ENCODE data around the gene FAM236D.
"Not testable (repeated sequence)": the region's sequence is repeated elsewhere in the genome, so short reads cannot be mapped to it uniquely, and the experiment has no call there.

The FAM236D gene

DNA sequence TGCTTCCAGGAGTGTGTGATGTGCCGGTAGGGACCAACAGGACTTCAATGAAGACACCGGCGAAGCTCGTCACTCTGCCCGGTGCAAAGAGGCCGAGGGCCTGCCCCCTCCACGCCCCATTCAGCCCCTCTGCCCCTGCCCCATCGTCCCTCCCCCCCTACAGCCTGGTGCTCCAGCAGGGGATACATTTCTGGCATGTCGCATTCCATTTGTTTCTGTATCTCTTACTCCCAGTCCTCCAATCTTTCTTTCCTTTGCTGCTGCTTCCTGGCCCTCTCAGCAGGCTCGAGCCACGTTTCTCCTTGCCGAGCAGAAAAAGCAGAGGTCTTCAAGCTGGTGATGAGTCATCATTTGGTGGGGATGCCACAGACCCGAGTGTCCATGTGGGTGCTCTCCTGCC, at the start of gene FAM236D:
TSS of gene FAM236D (minus strand) at position 101 of the 400 bp plus-strand sequence. CDS start at position 1, 100 bp downstream.
- H3K4me3 ChIP-seq (ENCODE audit: low read depth, low read length): not testable (repeated sequence)

DNA sequence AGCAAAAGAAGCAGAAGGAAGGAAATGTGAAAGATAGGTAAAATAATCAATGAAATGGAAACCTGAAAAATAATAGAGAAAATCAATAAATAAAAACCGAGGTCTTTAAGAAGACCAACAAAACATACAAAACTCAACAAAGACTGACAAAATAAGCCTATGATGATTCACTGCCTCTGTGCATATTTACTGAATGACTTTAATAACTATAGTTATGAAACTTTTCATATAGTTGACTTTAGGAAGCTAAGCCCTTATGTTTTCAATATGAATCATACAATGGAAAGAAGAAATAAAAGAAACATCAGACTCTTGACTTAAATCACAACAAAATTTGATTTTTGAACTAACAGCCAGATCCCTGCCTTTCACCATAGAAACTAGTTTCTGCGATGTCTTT, 29.5 kb upstream of the FAM236D start:
- not testable (repeated sequence) for H3K4me3 ChIP-seq (ENCODE audit: low read depth, low read length)

DNA sequence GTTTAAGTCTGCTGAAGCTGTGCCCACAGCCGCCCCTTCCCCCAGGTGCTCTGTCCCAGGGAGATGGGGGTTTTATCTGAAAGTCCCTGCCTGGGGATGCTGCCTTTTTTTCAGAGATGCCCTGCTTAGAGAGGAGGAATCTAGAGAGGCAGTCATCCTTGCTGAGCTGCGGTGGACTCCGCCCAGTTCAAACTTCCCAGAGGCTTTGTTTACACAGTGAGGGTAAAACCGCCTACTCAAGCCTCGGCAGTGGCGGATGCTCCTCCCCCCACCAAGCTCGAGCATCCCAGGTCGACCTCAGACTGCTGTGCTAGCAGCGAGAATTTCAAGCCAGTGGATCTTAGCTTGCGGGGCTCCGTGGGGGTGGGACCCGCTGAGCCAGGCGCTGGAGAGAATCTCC, 22.7 kb upstream of the FAM236D start:
- H3K4me3 ChIP-seq (ENCODE audit: low read depth, low read length): not testable (repeated sequence)

DNA sequence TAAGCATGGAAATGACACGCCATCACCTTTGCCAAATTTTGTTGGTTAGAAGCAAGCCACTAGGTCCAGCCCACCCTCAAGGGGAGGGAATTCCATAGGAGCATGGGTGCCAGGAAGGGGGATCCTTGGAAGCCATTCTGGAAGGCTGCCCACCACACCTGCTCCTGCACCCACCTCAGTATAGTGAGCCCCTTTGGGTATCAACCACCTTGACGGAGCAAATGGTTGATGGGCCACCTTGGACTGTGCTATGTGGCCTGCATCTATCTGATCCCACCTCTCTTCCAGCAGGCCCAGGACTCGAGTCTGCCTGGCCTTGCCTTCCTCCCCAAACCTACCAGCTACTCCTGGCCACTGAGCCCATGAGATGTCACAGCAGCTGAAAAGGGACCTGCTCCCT, 17.6 kb downstream of the FAM236D start:
- H3K4me3 ChIP-seq (ENCODE audit: low read depth, low read length): not testable (repeated sequence)

DNA sequence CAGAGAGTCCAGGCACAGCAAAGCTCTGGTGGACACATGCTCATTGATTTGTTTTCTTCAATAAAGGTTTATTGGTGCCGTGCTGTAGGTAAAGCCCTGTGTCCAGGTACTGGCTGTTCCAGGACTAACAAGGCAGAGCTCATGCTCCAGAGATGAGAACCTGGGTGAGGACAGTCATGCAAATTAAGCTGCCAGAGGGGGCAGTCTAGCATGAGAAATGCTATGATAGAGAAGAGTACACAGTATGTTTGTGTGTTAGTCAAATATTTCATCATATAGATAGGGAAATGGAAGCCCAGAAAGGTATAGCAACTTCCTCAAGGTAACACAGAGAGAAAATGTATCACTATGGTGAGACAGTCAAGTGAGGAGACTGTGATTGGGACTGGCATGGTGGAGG, 19.9 kb downstream of the FAM236D start:
- not testable (repeated sequence) for H3K4me3 ChIP-seq (ENCODE audit: low read depth, low read length)

DNA sequence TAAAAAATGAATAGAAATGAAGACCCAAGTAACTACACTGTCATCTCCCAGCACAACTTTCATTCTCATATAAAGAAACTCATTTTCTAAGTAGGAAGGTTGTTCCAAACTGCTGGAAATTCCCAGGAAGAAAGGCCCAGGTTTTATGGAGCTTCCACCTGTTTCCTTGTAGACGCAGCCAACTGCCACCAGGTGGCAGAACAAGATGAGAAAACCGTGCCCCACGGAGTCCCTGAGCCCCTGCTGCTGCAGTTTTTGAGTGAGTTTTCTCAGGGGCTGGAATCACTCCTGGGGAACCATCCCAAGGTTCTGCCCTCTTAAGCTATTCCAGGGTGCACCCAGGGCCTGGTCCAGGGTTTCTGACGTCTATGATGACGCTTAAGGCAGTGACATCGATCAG, 24.0 kb downstream of the FAM236D start:
- H3K4me3 ChIP-seq (ENCODE audit: low read depth, low read length): not testable (repeated sequence)

DNA sequence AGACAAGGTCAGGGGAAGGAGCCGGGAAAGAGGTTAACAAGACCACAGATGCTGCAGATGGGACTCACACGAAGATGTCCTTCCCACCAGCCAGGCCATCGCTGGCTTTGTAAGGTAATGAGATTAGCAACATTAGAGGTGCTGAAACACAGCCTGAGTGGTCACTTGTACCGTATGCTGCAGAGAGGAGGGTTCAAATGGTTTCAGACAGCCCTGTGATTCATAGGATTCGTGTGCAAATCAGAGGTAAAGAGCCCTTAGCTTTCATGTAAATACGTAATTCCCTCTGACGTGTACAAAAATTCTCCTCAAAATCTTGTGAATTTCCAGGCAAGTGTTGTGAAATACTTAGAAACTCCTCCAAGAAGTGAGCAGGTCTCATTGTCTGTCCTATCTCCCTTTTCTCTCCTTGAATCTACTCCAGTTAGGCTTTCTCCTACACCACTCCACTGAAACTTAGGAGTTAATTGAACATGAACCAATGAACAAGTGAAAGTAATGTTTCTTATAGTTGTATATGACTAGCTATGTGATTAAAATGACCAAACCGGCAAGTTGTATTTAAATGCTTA, 24.6 kb downstream of the FAM236D start:
- not testable (repeated sequence) for H3K4me3 ChIP-seq (ENCODE audit: low read depth, low read length)

DNA sequence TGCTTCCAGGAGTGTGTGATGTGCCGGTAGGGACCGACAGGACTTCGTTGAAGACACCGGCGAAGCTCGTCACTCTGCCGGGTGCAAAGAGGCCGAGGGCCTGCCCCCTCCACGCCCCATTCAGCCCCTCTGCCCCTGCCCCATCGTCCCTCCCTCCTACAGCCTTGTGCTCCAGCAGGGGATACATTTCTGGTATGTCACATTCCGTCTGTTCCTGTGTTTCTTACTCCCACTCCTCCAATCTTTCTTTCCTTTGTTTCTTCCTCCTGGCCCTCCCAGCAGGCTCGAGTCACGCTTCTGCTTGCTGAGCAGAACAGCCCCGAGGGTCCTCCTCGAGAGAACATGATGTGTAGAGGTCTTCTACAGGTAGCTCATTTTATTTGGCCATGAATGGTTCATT, 25.4 kb downstream of the FAM236D start, which contains the start of gene FAM236B:
TSS of gene FAM236B (minus strand) at position 101 of the 400 bp plus-strand sequence. CDS start at position 1, 100 bp downstream.
- not testable (repeated sequence) for H3K4me3 ChIP-seq (ENCODE audit: low read depth, low read length)

DNA sequence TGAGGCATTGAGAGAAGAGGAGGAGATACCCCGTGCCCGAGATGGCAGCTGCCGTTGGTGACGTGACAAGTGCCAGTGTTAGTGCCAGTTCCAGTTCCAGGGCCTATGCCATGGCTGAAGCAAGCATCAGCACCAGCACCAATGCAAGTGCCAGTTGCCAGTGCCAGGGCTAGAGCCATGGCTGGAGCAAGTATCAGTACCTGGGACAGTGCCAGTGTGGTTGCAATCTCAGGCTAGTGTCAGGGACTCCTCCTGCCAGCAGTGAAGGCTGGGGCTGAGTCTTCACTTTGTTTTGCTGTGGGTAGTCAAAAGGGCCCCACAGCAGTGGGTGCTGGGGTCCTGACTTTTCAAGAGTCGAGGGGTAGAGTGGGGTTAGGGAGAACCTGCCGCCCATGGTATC, 29.9 kb downstream of the FAM236D start:
- not testable (repeated sequence) for H3K4me3 ChIP-seq (ENCODE audit: low read depth, low read length)

DNA sequence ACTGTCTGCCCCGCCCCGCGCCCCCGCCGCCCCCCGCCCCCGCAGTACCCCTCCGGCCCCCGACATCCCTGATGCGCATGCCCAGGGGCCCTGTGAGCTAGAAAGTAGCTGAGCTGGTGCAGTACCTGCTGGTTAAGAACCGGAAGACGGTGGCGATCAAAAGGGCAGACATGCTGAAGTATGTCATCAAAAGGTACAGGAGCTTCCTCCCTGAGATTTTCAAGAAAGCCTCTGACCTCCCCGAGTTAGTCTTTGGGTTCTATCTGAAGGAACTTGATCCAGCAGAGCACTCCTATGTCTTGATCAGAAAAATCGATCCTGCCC, 30.6 kb downstream of the FAM236D start:
- H3K4me3 ChIP-seq (ENCODE audit: low read depth, low read length): not testable (repeated sequence)

DNA sequence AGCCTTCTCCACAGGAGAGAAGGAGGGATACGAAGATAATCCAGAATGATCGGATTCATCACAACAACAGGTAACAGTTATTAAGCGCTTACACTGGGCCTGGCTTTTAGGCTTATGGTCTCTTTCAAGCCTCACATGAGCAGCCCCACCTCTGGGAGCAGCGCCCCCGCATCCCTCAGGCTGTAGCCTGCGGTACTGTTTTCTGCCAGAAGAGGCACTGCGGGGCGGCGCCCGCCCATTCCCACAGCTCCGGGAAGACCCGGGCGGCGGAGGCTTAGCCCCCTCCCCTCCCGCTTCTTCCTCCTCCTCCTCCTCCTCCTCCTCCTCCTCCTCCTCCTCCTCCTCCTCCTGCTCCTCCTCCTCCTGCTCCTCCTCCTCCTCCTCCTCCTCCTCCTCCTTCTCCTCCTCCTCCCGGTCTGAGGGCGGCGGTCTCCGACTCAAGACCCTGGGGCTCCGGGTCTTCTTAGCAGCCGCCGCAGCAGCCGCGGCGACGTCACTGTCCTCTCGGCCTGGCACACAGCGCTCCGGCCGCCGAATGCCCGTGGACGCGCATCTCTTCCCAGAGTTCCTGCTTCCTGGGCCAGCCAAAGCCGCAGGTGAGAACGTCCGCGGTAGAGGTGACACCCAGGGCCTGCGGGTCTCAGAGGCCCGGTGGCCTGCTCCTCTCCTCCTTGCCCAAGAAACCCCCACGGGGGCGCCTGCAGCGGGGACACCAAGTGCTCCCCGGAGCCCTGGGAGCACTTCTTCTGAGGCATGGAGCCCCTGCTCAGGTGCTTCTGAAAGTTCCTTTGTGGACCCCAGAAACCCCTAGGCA, 31.1 kb downstream of the FAM236D start, which contains the start of gene DMRTC1B:
TSS of gene DMRTC1B (plus strand) at position 238 of the 814 bp plus-strand sequence. CDS start 68,246 bp downstream, outside the sequence.
- H3K4me3 ChIP-seq (ENCODE audit: low read depth, low read length): not testable (repeated sequence)

DNA sequence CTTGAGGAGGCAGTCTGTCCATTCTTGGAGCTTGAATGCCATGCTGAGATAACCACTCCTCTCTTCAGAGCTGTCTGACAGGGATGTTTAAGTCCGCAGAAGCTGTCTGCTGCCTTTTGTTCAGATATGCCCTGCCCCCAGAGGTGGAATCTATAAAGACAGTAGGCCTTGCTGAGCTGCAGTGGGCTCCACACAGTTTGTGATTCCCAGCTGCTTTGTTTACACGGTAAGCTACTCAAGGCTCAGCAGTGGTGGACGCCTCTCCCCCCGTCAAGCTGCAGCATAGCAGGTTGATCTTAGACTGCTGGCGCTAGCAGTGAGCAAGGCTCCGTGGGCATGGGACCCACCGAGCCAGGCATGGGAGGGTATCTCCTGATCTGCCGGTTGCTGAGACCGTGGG, 47.6 kb downstream of the FAM236D start:
- H3K4me3 ChIP-seq (ENCODE audit: low read depth, low read length): not testable (repeated sequence)
